GM21381 (cell line): ENCODE results near the gene HDC.

ENCODE experiments used
- ATAC-seq: cut with Tn5 transposase; IDR thresholded peaks from one replicate; pipeline ENCODE4 v1.9.1; 2021; ENCODE audit warnings: mild to moderate bottlenecking, moderate library complexity; ENCODE audit not compliant: unreplicated experiment

The HDC gene

GRCh38 chr15:50265620-50266019, at the start of gene HDC:
Gene HDC, minus strand, starts transcription at chr15:50265726. Its CDS starts 103 bp downstream, at chr15:50265623.
- ATAC-seq: no peak

GRCh38 chr15:50312636-50313035, 47.1 kb upstream of the HDC start:
- no peak for ATAC-seq

GRCh38 chr15:50307799-50308198, 42.3 kb upstream of the HDC start:
- ATAC-seq: no peak

GRCh38 chr15:50304836-50305235, 39.3 kb upstream of the HDC start:
- ATAC-seq: no peak

- no peak for ATAC-seq
Observed at GRCh38 chr15:50302581-50302980, 37.1 kb upstream of the HDC start.

GRCh38 chr15:50298340-50298739, 32.8 kb upstream of the HDC start:
- ATAC-seq: no peak

- ATAC-seq: no peak
Observed at GRCh38 chr15:50295966-50296365, 30.4 kb upstream of the HDC start.

- no peak for ATAC-seq
Observed at GRCh38 chr15:50289749-50290148, 24.2 kb upstream of the HDC start.

- no peak for ATAC-seq
Observed at GRCh38 chr15:50287324-50288116, 22.0 kb upstream of the HDC start.

GRCh38 chr15:50281427-50281826, 15.9 kb upstream of the HDC start:
- ATAC-seq: no peak

- no peak for ATAC-seq
Observed at GRCh38 chr15:50280271-50280670, 14.7 kb upstream of the HDC start.

GRCh38 chr15:50278496-50278895, 13.0 kb upstream of the HDC start:
- no peak for ATAC-seq

- ATAC-seq: no peak
Observed at GRCh38 chr15:50277370-50277769, 11.8 kb upstream of the HDC start.

- ATAC-seq: no peak
Observed at GRCh38 chr15:50275908-50276307, 10.4 kb upstream of the HDC start.

- ATAC-seq: no peak
Observed at GRCh38 chr15:50275091-50275490, 9.6 kb upstream of the HDC start.

GRCh38 chr15:50267577-50267976, 2.1 kb upstream of the HDC start:
- no peak for ATAC-seq

GRCh38 chr15:50262533-50262932, 3.0 kb downstream of the HDC start:
- no peak for ATAC-seq

- no peak for ATAC-seq
Observed at GRCh38 chr15:50261981-50262380, 3.5 kb downstream of the HDC start.

GRCh38 chr15:50260969-50261496, 4.5 kb downstream of the HDC start:
- ATAC-seq: peak; percentile 43

- ATAC-seq: no peak
Observed at GRCh38 chr15:50259276-50259675, 6.2 kb downstream of the HDC start.

- ATAC-seq: no peak
Observed at GRCh38 chr15:50257924-50258323, 7.6 kb downstream of the HDC start.

GRCh38 chr15:50257332-50257731, 8.2 kb downstream of the HDC start:
- ATAC-seq: no peak
